GM12878 (cell line): ENCODE measurements around the gene KRTAP5-8. TPM values are rescaled to one million over a fixed set of nuclear protein-coding genes. Genes with fewer than 3 reads are reported as not detected.

Experiments
- ATAC-seq: fragments of 200-7000 bp; cut with Tn5 transposase; 3 replicates; pipeline ENCODE4 v1.9.1; 2020; ENCODE audit warnings: mild to moderate bottlenecking, moderate library complexity
- BruUV-seq: library from RNA; stranded (reverse); fragments of 400-500 nt; replicated peaks from 2 replicates; lab custom pipeline; 2021; lab: Mats Ljungman, UMichigan
- CTCF ChIA-PET: fragments of 300-600 bp; sonication (Branson Sonifier 250); formaldehyde crosslinking; extraction: SDS; loops from one replicate; lab custom pipeline; 2021; ENCODE audit warnings: inconsistent platforms; lab: Yijun Ruan, JAX
- POLR2A ChIA-PET: fragments of 350-600 bp; formaldehyde crosslinking; extraction: SDS; loops from one replicate; lab custom pipeline; 2021; ENCODE audit warnings: inconsistent platforms; lab: Charles Lee
- RAD21 ChIA-PET: fragments of 300-600 bp; sonication (Branson Sonifier 250); formaldehyde crosslinking; loops from one replicate; lab custom pipeline; 2023; ENCODE audit warnings: antibody characterized with exemption; ENCODE audit not compliant: unreplicated experiment; lab: Charles Lee
- SMC1A ChIA-PET: fragments of 300-600 bp; sonication (Branson Sonifier 250); formaldehyde crosslinking; loops from one replicate; lab custom pipeline; 2023; ENCODE audit not compliant: unreplicated experiment, uncharacterized antibody; lab: Charles Lee
- DNase-seq: peaks from one replicate; pipeline ENCODE4 v3.0.0-alpha.2; 2011; ENCODE audit warnings: low read depth, low spot score
- FAIRE-seq: peaks from 3 replicates; lab custom pipeline; 2011; peaks lifted over from hg19 to GRCh38; lab: Jason Lieb, UNC
- H2AFZ ChIP-seq: 2 replicates; pipeline ENCODE4 v1.6.0; 2011; ENCODE audit warnings: low read depth, low read length, control low read depth; ENCODE audit not compliant: control insufficient read depth
- H3K27ac ChIP-seq: 2 replicates; pipeline ENCODE4 v1.5.1; 2011; ENCODE audit warnings: control low read depth; ENCODE audit not compliant: control insufficient read depth, insufficient read depth
- H3K27me3 ChIP-seq, 2 experiments: replicated peaks in 1 of 2; 2 replicates each; pipeline versions ENCODE4 v1.6.0 to v1.6.1; 2011; ENCODE audit warnings: low read length in 1 of 2; ENCODE audit not compliant: control insufficient read depth in 2 of 2, insufficient read depth in 2 of 2
- H3K36me3 ChIP-seq, 2 experiments: 2 replicates each; pipeline ENCODE4 v1.5.1; 2011; ENCODE audit warnings: low read length in 1 of 2; ENCODE audit not compliant: control insufficient read depth in 2 of 2, insufficient read depth in 2 of 2
- H3K4me1 ChIP-seq: 2 replicates; pipeline ENCODE4 v1.6.1; 2011; ENCODE audit warnings: mild to moderate bottlenecking, low read length, moderate library complexity, mixed read lengths; ENCODE audit not compliant: control insufficient read depth, insufficient read depth
- H3K4me2 ChIP-seq: 2 replicates; pipeline ENCODE4 v1.6.0; 2011; ENCODE audit warnings: control low read depth; ENCODE audit not compliant: control insufficient read depth, insufficient read depth
- H3K4me3 ChIP-seq: fragments of 200-600 bp; sonication (generic); 2 replicates; pipeline ENCODE4 v1.5.1; 2016
- H3K79me2 ChIP-seq: 2 replicates; pipeline ENCODE4 v1.6.0; 2011; ENCODE audit warnings: low read length; ENCODE audit not compliant: control insufficient read depth, insufficient read depth
- H3K9ac ChIP-seq: 2 replicates; pipeline ENCODE4 v1.8.0; 2011; ENCODE audit warnings: low read length, control low read depth, mixed read lengths; ENCODE audit not compliant: control insufficient read depth, insufficient read depth
- H3K9me3 ChIP-seq: replicated peaks from 3 replicates; pipeline ENCODE4 v1.5.1; 2011; ENCODE audit warnings: mild to moderate bottlenecking, low read length; ENCODE audit not compliant: control insufficient read depth, insufficient read depth
- H4K20me1 ChIP-seq: 2 replicates; pipeline ENCODE4 v1.6.0; 2011; ENCODE audit not compliant: control insufficient read depth, insufficient read depth
- CHD4 ChIP-seq: fragments of 200-600 bp; sonication (generic); IDR thresholded peaks from 2 replicates; pipeline ENCODE4 v1.6.1; 2016; ENCODE audit warnings: mild to moderate bottlenecking
- CREB1 ChIP-seq: IDR thresholded peaks from 2 replicates; pipeline ENCODE4 v1.6.1; 2012; ENCODE audit warnings: low read depth, mild to moderate bottlenecking, inconsistent platforms
- FOS ChIP-seq: IDR thresholded peaks from 3 replicates; pipeline ENCODE4 v1.6.1; 2011; ENCODE audit warnings: borderline replicate concordance; ENCODE audit not compliant: insufficient read length; ENCODE audit errors: extremely low read depth
- FOXM1 ChIP-seq: IDR thresholded peaks from 2 replicates; pipeline ENCODE4 v1.6.1; 2012; ENCODE audit warnings: low read depth, mild to moderate bottlenecking, inconsistent platforms, low read length, moderate library complexity
- GATAD2B ChIP-seq: fragments of 450-650 bp; conservative IDR thresholded peaks from 2 replicates; pipeline ENCODE4 v1.6.1; 2017; ENCODE audit warnings: low read depth, mild to moderate bottlenecking, moderate library complexity
- IKZF1 ChIP-seq: fragments of 450-650 bp; conservative IDR thresholded peaks from 2 replicates; pipeline ENCODE4 v1.6.1; 2017; ENCODE audit warnings: antibody characterized with exemption, mild to moderate bottlenecking
- NBN ChIP-seq: fragments of 450-650 bp; IDR thresholded peaks from 2 replicates; pipeline ENCODE4 v1.6.1; 2016
- POLR2AphosphoS5 ChIP-seq: IDR thresholded peaks from 2 replicates; pipeline ENCODE4 v1.6.1; 2011; ENCODE audit warnings: mild to moderate bottlenecking, low read length, inconsistent platforms
- RAD21 ChIP-seq: IDR thresholded peaks from 2 replicates; pipeline ENCODE4 v1.6.1; 2011; ENCODE audit warnings: mild to moderate bottlenecking, low read depth, low read length, moderate library complexity; ENCODE audit not compliant: insufficient read depth
- SPI1 ChIP-seq: IDR thresholded peaks from 2 replicates; pipeline ENCODE4 v1.6.1; 2011; ENCODE audit warnings: low read depth, mild to moderate bottlenecking, low read length, moderate library complexity, borderline replicate concordance; ENCODE audit not compliant: insufficient read depth
- ZNF274 ChIP-seq: IDR thresholded peaks from one replicate; pipeline ENCODE4 v1.8.0; 2011; ENCODE audit not compliant: insufficient read length, insufficient read depth
- ZNF384 ChIP-seq: IDR thresholded peaks from 2 replicates; pipeline ENCODE4 v1.6.1; 2012; ENCODE audit warnings: low read depth, mild to moderate bottlenecking, low read length, improper control_type of control experiment, borderline replicate concordance
- WGBS: methylation state at CpG from one replicate; pipeline ENCODE4 v1.1.6; 2016; ENCODE audit warnings: low lambda C conversion rate; ENCODE audit not compliant: insufficient replicate concordance, insufficient coverage; ENCODE audit errors: missing lambda C conversion rate; 5-methylcytosine and 5-hydroxymethylcytosine counted together
- in situ Hi-C: fragments of 300-500 bp; cut with MboI; formaldehyde crosslinking; loops from 9 replicates; pipeline ENCODE4 v1.14.3; 2018; ENCODE audit warnings: mixed read lengths
- intact Hi-C: fragments of 100-400 bp; cut with micrococcal nuclease; formaldehyde crosslinking; loops from one replicate; pipeline ENCODE4 v1.14.2; 2022; ENCODE audit not compliant: unreplicated experiment
- polyA plus RNA-seq, 11 experiments: library from polyadenylated mRNA; depleted of rRNA in 4 of 11; unstranded in 6 of 11; stranded (reverse) in 5 of 11; fragments of >200 nt; fragmentation: Nextera tagmentation in 4 of 11; fragmentation: Illumina TruSeq in 1 of 11; extraction: Ambion mirVana in 4 of 11; extraction: Trizol in 1 of 11; gene quantifications; 1 replicate in 1 of 11; 2 replicates in 10 of 11; pipeline versions ENCODE4 v1.2.1 to v1.2.3, GENCODE V29; 2011 to 2016; ENCODE audit warnings: inconsistent platforms in 2 of 11, missing spikeins in 2 of 11, low read depth in 1 of 11
- total RNA-seq, 4 experiments: library from RNA; depleted of rRNA in 3 of 4; stranded (reverse); fragments of >200 nt in 3 of 4; fragmentation: Illumina TruSeq in 1 of 4; extraction: Trizol in 1 of 4; gene quantifications; 2 replicates each; pipeline versions ENCODE4 v1.2.1 to v1.2.3, GENCODE V29; 2013 to 2021
- TF ChIP-seq, protein P1 (sequence below): fragments of 450-650 bp; formaldehyde crosslinking; IDR thresholded peaks from 2 replicates; pipeline ENCODE4 v1.5.0; 2022; ENCODE audit warnings: mild to moderate bottlenecking, missing genetic modification characterization
- TF ChIP-seq, protein P2 (sequence below): IDR thresholded peaks from 2 replicates; pipeline ENCODE4 v1.6.1; 2012; ENCODE audit warnings: low read depth, low read length, improper control_type of control experiment
- TF ChIP-seq, protein P3 (sequence below): fragments of 450-650 bp; conservative IDR thresholded peaks from 2 replicates; pipeline ENCODE4 v1.6.1; 2017; ENCODE audit warnings: mild to moderate bottlenecking, moderate library complexity
- TF ChIP-seq, protein P4 (sequence below): fragments of 450-650 bp; IDR thresholded peaks from 2 replicates; pipeline ENCODE4 v1.6.1; 2017; ENCODE audit warnings: low read depth, mild to moderate bottlenecking, moderate library complexity

The KRTAP5-8 gene
- total and polyA plus RNA-seq, 10 of the 15 experiments (the other 5 are each of a cell fraction or from before 2014, with no cell fraction given): 0.07 to 0.36 (median 0.13) TPM; not detected in 6

- Histone ChIP-seq H3K27me3 (no peaks in the 10 kb centered on the region), H3K9me3 (no peaks in the 10 kb centered on the region; the same call in 2 of the 3 replicates), H3K79me2 (no peaks in the 10 kb centered on the region), H3K27ac (no peak overlapping the region), H3K9ac (no peak overlapping the region), H3K4me3 (no peak overlapping the region), H4K20me1 (no peaks in the 10 kb centered on the region), H3K4me1 (peaks cover 2% of the 10 kb centered on the region; the same call in 1 of the 2 replicates), H3K4me2 (no peak overlapping the region), H3K36me3 (no peaks in the 10 kb centered on the region), H2AFZ (no peak overlapping the region)
- ChIA-PET POLR2A (no interaction called here), SMC1A (interaction anchor here (1.7 kb wide), 1 partner anchor 15 kb away, joined by 5 read pairs; no protein-coding TSS in a partner anchor), CTCF (no interaction called here), RAD21 (no interaction called here)
- ATAC-seq (no peak), DNase-seq (no peak), FAIRE-seq (no peak)
- intact Hi-C loops: no loop called here
- no TSS peak for BruUV-seq
- in situ Hi-C loops: no loop called here
- 34% methylated on average over 3 of the region's 3 CpGs for WGBS
- TF ChIP-seq SPI1: no peak
- TF ChIP-seq, protein P1, sequence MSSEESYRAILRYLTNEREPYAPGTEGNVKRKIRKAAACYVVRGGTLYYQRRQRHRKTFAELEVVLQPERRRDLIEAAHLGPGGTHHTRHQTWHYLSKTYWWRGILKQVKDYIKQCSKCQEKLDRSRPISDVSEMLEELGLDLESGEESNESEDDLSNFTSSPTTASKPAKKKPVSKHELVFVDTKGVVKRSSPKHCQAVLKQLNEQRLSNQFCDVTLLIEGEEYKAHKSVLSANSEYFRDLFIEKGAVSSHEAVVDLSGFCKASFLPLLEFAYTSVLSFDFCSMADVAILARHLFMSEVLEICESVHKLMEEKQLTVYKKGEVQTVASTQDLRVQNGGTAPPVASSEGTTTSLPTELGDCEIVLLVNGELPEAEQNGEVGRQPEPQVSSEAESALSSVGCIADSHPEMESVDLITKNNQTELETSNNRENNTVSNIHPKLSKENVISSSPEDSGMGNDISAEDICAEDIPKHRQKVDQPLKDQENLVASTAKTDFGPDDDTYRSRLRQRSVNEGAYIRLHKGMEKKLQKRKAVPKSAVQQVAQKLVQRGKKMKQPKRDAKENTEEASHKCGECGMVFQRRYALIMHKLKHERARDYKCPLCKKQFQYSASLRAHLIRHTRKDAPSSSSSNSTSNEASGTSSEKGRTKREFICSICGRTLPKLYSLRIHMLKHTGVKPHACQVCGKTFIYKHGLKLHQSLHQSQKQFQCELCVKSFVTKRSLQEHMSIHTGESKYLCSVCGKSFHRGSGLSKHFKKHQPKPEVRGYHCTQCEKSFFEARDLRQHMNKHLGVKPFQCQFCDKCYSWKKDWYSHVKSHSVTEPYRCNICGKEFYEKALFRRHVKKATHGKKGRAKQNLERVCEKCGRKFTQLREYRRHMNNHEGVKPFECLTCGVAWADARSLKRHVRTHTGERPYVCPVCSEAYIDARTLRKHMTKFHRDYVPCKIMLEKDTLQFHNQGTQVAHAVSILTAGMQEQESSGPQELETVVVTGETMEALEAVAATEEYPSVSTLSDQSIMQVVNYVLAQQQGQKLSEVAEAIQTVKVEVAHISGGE (CRISPR knock-in tag): no peak
- TF ChIP-seq CREB1: no peak
- no peak for TF ChIP-seq FOS
- TF ChIP-seq ZNF384: no peak
- no peak for TF ChIP-seq GATAD2B
- no peak for TF ChIP-seq RAD21
- TF ChIP-seq CHD4: no peak
- TF ChIP-seq, protein P2, sequence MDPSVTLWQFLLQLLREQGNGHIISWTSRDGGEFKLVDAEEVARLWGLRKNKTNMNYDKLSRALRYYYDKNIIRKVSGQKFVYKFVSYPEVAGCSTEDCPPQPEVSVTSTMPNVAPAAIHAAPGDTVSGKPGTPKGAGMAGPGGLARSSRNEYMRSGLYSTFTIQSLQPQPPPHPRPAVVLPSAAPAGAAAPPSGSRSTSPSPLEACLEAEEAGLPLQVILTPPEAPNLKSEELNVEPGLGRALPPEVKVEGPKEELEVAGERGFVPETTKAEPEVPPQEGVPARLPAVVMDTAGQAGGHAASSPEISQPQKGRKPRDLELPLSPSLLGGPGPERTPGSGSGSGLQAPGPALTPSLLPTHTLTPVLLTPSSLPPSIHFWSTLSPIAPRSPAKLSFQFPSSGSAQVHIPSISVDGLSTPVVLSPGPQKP: no peak
- no peak for TF ChIP-seq POLR2AphosphoS5
- no peak for TF ChIP-seq ZNF274
- TF ChIP-seq, protein P3, sequence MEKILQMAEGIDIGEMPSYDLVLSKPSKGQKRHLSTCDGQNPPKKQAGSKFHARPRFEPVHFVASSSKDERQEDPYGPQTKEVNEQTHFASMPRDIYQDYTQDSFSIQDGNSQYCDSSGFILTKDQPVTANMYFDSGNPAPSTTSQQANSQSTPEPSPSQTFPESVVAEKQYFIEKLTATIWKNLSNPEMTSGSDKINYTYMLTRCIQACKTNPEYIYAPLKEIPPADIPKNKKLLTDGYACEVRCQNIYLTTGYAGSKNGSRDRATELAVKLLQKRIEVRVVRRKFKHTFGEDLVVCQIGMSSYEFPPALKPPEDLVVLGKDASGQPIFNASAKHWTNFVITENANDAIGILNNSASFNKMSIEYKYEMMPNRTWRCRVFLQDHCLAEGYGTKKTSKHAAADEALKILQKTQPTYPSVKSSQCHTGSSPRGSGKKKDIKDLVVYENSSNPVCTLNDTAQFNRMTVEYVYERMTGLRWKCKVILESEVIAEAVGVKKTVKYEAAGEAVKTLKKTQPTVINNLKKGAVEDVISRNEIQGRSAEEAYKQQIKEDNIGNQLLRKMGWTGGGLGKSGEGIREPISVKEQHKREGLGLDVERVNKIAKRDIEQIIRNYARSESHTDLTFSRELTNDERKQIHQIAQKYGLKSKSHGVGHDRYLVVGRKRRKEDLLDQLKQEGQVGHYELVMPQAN: no peak
- TF ChIP-seq, protein P4, sequence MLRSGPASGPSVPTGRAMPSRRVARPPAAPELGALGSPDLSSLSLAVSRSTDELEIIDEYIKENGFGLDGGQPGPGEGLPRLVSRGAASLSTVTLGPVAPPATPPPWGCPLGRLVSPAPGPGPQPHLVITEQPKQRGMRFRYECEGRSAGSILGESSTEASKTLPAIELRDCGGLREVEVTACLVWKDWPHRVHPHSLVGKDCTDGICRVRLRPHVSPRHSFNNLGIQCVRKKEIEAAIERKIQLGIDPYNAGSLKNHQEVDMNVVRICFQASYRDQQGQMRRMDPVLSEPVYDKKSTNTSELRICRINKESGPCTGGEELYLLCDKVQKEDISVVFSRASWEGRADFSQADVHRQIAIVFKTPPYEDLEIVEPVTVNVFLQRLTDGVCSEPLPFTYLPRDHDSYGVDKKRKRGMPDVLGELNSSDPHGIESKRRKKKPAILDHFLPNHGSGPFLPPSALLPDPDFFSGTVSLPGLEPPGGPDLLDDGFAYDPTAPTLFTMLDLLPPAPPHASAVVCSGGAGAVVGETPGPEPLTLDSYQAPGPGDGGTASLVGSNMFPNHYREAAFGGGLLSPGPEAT: no peak
- TF ChIP-seq FOXM1: no peak
- no peak for TF ChIP-seq IKZF1
- no peak for TF ChIP-seq NBN
These were observed 12.5 kb upstream of the KRTAP5-8 start for GRCh38 chr11:71525188-71525937.
